NOMO-1 treated with dmso at 0.1 percent for 144 hours (cell line): ENCODE data around the gene PROCR.
"Not testable (repeated sequence)": the region's sequence is repeated elsewhere in the genome, so short reads cannot be mapped to it uniquely, and the experiment has no call there.

Experiments
- DNase-seq: peaks from one replicate; lab custom pipeline; 2025; ENCODE audit not compliant: unreplicated experiment; lab: John Stamatoyannopoulos, UW

PROCR gene

GRCh38 chr20:35192118-35192872 is 20.4 kb downstream of the PROCR start:
- DNase-seq: no peak

GRCh38 chr20:35193031-35193791 is 21.3 kb downstream of the PROCR start:
- DNase-seq: not testable (repeated sequence)

DNA sequence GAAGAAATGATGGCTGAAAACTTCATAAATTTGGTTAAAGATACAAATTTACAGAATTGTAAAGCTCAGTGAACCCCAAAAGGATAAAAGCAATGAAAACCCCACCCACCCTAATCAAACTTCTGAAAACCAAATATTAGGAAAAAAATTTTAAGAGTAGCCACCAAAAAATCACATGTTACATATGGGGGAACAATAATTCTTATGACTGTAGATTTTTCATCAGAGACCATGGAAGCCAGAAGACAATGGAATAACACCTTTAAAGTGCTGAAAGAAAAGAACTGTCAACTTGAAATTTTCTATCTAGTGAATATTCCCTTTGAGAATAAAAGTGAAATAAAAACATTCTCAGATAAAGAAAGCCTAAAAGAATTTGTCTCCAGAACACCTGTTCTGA is 24.4 kb downstream of the PROCR start:
- no peak for DNase-seq

GRCh38 chr20:35199740-35200139 is 27.9 kb downstream of the PROCR start:
- no peak for DNase-seq

DNA sequence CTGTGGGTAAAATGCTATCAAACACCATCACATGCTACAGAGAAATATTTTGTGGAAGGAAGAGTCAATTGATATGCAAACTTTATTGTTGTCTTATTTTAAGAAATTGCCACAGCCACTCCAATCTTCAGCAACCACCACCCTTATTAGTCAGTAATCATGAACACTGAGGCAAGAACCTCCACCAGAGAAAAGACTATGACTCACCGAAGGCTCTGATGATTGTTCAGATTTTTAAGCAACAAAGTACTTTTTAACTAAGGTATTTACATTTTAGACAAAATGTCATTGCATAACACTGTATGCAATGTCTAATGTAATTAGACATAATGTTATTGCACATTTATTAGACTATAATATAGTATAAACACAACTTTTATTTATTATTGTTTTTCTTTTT is 28.4 kb downstream of the PROCR start:
- no peak for DNase-seq

- not testable (repeated sequence) for DNase-seq
Observed at GRCh38 chr20:35201467-35201866, 29.6 kb downstream of the PROCR start.

GRCh38 chr20:35206802-35207201 is 34.9 kb downstream of the PROCR start:
- DNase-seq: no peak

DNA sequence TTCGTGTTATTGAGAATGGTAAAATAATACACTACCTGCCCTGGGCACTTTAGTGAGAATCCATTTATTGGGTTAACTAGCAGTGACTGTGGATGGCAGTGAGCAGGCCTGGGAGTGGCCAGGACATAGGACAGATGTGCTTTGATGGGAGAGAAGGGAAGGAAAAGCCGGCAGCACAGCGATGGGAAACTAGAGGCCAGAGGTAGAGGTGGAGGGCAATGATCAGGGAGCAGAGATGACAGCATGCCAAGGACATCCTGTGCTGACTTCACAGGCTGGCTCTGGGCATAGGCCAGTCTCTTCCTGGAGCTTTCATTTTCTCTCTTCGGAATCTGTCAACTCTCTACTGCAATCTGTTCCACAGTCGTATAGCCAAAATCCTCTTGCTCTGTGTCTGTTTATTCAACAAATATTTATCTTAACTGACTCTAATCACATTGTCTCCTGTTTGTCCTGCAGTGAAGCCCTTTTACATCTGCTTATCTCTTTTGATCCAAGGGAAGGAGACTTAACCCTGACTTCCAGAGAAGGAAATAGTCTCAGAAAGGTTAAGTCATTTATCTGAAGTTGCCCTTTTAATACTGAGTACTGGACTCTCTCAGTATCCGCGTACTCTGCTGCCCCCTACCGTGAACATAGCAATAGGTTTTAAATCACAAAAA is 36.2 kb downstream of the PROCR start:
- DNase-seq: peak; percentile 16

- DNase-seq: no peak
Observed at GRCh38 chr20:35215066-35215956, 43.4 kb downstream of the PROCR start.

DNA sequence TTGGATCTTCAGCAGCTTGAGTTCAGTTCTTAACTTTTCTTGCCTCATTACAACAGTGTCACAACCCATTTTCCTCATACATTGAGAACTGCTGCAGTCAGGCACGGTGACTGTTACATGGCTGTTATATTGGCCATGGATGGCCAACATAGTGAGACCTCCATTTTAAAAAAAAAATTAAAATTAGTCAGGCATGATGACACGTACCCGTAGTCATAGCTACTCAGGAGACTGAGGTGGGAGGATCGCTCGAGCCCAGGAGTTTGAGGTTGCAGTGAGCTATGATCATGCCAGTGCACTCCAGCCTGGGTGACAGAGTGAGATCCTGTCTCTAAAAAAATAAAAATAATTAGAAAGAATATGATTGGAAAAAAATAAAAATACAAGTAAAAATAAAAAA is 44.7 kb downstream of the PROCR start:
- DNase-seq: no peak

- DNase-seq: no peak
Observed at GRCh38 chr20:35223941-35224340, 52.1 kb downstream of the PROCR start.

- no peak for DNase-seq
Observed at GRCh38 chr20:35224536-35224935, 52.7 kb downstream of the PROCR start.

DNA sequence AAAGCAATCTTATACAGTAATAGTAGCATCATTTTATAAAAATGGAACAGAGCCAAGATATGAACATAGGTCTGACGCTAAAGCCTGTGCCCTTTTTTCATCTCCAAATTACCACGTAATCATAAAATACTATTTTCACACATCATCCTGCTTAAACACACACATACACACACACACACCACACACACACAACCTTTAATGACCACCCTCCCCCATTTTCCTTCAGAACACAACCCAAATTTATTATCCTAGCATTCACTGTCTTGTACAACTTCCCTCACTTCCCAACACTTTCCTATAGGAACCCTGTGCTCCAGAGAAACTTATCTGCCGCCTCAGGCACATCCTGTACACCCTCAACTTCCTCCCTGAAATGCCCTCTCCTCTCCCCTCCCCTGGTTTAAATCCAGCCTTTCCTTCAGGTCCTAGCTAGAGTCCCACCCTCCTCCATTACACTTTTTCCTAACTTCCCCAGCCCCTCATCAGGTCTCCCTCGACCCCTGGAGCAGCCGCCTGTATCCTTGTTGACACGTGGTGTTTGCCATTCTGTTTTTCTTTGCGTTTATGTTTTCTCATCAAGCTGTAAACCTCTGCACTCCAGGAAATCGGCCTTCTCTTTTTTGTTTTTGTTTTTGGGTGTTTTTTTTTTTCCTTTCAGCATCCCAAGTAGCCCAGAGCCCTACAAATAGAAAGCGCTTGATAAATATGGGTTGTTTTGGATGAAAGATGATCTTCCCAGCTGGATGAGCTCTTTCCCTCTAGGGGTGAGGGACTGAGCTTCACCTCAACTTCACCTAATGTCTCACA is 53.6 kb downstream of the PROCR start:
- no peak for DNase-seq

- no peak for DNase-seq
Observed at GRCh38 chr20:35226126-35226883, 54.4 kb downstream of the PROCR start, which contains the start of gene MMP24. Gene MMP24 (plus strand): TSS chr20:35226690. CDS start chr20:35226739, 49 bp downstream.
